H9 (cell line): ENCODE measurements around the gene CHMP4A. TPM values are rescaled to one million over a fixed set of nuclear protein-coding genes. Genes with fewer than 3 reads are reported as not detected.

ENCODE experiments used
- DNase-seq: peaks from one replicate; pipeline ENCODE4 v3.0.0-alpha.2; 2017
- H2AFZ ChIP-seq: one replicate; pipeline ENCODE4 v1.6.1; 2013; ENCODE audit warnings: mild to moderate bottlenecking, low read length, control low read depth, moderate library complexity
- H2AK5ac ChIP-seq: 2 replicates; pipeline ENCODE4 v1.6.1; 2013; ENCODE audit warnings: low read length, control low read depth, mixed read lengths; ENCODE audit not compliant: insufficient read length
- H2BK120ac ChIP-seq: one replicate; pipeline ENCODE4 v1.6.1; 2013; ENCODE audit warnings: low read depth, mild to moderate bottlenecking, low read length, control low read depth, inconsistent platforms; ENCODE audit not compliant: poor library complexity, severe bottlenecking
- H2BK12ac ChIP-seq: 2 replicates; pipeline ENCODE4 v1.6.1; 2013; ENCODE audit warnings: low read length, control low read depth, mixed read lengths, low read depth; ENCODE audit not compliant: insufficient read length
- H2BK15ac ChIP-seq: 2 replicates; pipeline ENCODE4 v1.6.1; 2013; ENCODE audit warnings: low read depth, low read length, control low read depth
- H2BK20ac ChIP-seq: one replicate; pipeline ENCODE4 v1.6.1; 2013; ENCODE audit warnings: low read depth, mild to moderate bottlenecking, low read length, control low read depth, inconsistent platforms; ENCODE audit not compliant: poor library complexity, severe bottlenecking
- H2BK5ac ChIP-seq: 2 replicates; pipeline ENCODE4 v1.6.1; 2013; ENCODE audit warnings: low read length, control low read depth, mixed read lengths; ENCODE audit not compliant: insufficient read length
- H3K14ac ChIP-seq: 2 replicates; pipeline ENCODE4 v1.6.1; 2013; ENCODE audit warnings: low read length, control low read depth; ENCODE audit not compliant: insufficient read depth
- H3K18ac ChIP-seq: 2 replicates; pipeline ENCODE4 v1.6.1; 2013; ENCODE audit warnings: low read depth, mild to moderate bottlenecking, mixed read lengths, low read length, control low read depth; ENCODE audit not compliant: insufficient read length
- H3K23ac ChIP-seq: 2 replicates; pipeline ENCODE4 v1.6.1; 2013; ENCODE audit warnings: low read length, control low read depth, mixed read lengths, low read depth; ENCODE audit not compliant: insufficient read length
- H3K23me2 ChIP-seq: 2 replicates; pipeline ENCODE4 v1.6.1; 2013; ENCODE audit warnings: low read depth, mild to moderate bottlenecking, mixed read lengths, low read length, control low read depth; ENCODE audit not compliant: insufficient read length, poor library complexity, severe bottlenecking
- H3K27ac ChIP-seq: 2 replicates; pipeline ENCODE4 v1.5.1; 2013; ENCODE audit warnings: low read length, control low read depth, mixed read lengths, low read depth; ENCODE audit not compliant: insufficient read length
- H3K27me3 ChIP-seq: 2 replicates; pipeline ENCODE4 v1.6.1; 2013; ENCODE audit warnings: low read length, control low read depth, inconsistent platforms; ENCODE audit not compliant: insufficient read depth
- H3K4ac ChIP-seq: 2 replicates; pipeline ENCODE4 v1.6.1; 2013; ENCODE audit warnings: low read depth, mild to moderate bottlenecking, control low read depth, inconsistent platforms, low read length, moderate library complexity
- H3K4me1 ChIP-seq: 2 replicates; pipeline ENCODE4 v1.6.1; 2013; ENCODE audit warnings: low read length, control low read depth, inconsistent platforms; ENCODE audit not compliant: insufficient read depth
- H3K4me2 ChIP-seq: 2 replicates; pipeline ENCODE4 v1.6.1; 2013; ENCODE audit warnings: low read length, control low read depth, mixed read lengths; ENCODE audit not compliant: insufficient read length, insufficient read depth
- H3K56ac ChIP-seq: 2 replicates; pipeline ENCODE4 v1.6.1; 2013; ENCODE audit warnings: low read depth, mild to moderate bottlenecking, mixed read lengths, low read length, control low read depth; ENCODE audit not compliant: insufficient read length
- H3K79me1 ChIP-seq: 2 replicates; pipeline ENCODE4 v1.6.1; 2013; ENCODE audit warnings: low read depth, mild to moderate bottlenecking, moderate library complexity, low read length, control low read depth, inconsistent platforms; ENCODE audit not compliant: insufficient read depth, poor library complexity, severe bottlenecking
- H3K79me2 ChIP-seq: 2 replicates; pipeline ENCODE4 v1.6.1; 2013; ENCODE audit warnings: low read length, control low read depth, inconsistent platforms; ENCODE audit not compliant: insufficient read depth
- H3K9ac ChIP-seq: 2 replicates; pipeline ENCODE4 v1.6.1; 2013; ENCODE audit warnings: low read length, control low read depth, mixed read lengths; ENCODE audit not compliant: insufficient read length; ENCODE audit errors: extremely low read depth
- H3K9me3 ChIP-seq: one replicate; pipeline ENCODE4 v1.6.1; 2013; ENCODE audit warnings: low read depth, low read length, inconsistent platforms; ENCODE audit not compliant: control insufficient read depth
- H3T11ph ChIP-seq: one replicate; pipeline ENCODE4 v1.6.1; 2013; ENCODE audit warnings: mild to moderate bottlenecking, low read length, control low read depth, inconsistent platforms
- H4K20me1 ChIP-seq: one replicate; pipeline ENCODE4 v1.6.1; 2013; ENCODE audit not compliant: control insufficient read depth, insufficient read length, insufficient read depth
- H4K5ac ChIP-seq: 2 replicates; pipeline ENCODE4 v1.6.1; 2013; ENCODE audit warnings: low read depth, mild to moderate bottlenecking, mixed read lengths, low read length, control low read depth; ENCODE audit not compliant: insufficient read length
- H4K8ac ChIP-seq: replicated peaks from 2 replicates; pipeline ENCODE4 v1.6.1; 2013; ENCODE audit warnings: low read length, control low read depth, mixed read lengths, low read depth; ENCODE audit not compliant: insufficient read length
- H4K91ac ChIP-seq: 2 replicates; pipeline ENCODE4 v1.6.1; 2013; ENCODE audit warnings: low read depth, mild to moderate bottlenecking, moderate library complexity, mixed read lengths, low read length, control low read depth; ENCODE audit not compliant: insufficient read length
- H3K27ac Mint-ChIP-seq, 3 experiments: 2 replicates in 2 of 3; 3 replicates in 1 of 3; pipeline ENCODE4 v1.8.0; 2020 to 2021; ENCODE audit warnings: mixed read lengths in 3 of 3, mild to moderate bottlenecking in 1 of 3, moderate library complexity in 1 of 3
- H3K27me3 Mint-ChIP-seq: 2 replicates; pipeline ENCODE4 v1.8.0; 2021; ENCODE audit warnings: low read depth, mild to moderate bottlenecking, moderate library complexity, mixed read lengths
- H3K36me3 Mint-ChIP-seq, 3 experiments: 2 replicates in 2 of 3; 3 replicates in 1 of 3; pipeline ENCODE4 v1.8.0; 2020 to 2021; ENCODE audit warnings: low read depth in 3 of 3, mixed read lengths in 3 of 3; ENCODE audit not compliant: insufficient read depth in 1 of 3
- H3K4me1 Mint-ChIP-seq, 2 experiments: 2 replicates each; pipeline ENCODE4 v1.8.0; 2020; ENCODE audit warnings: mixed read lengths in 2 of 2
- H3K4me3 Mint-ChIP-seq, 2 experiments: 2 replicates in 1 of 2; 3 replicates in 1 of 2; pipeline ENCODE4 v1.8.0; 2020 to 2021; ENCODE audit warnings: mild to moderate bottlenecking in 2 of 2, mixed read lengths in 2 of 2, moderate library complexity in 1 of 2
- H3K9me3 Mint-ChIP-seq, 2 experiments: 2 replicates in 1 of 2; 3 replicates in 1 of 2; pipeline ENCODE4 v1.8.0; 2020; ENCODE audit warnings: mild to moderate bottlenecking in 2 of 2, mixed read lengths in 2 of 2, moderate library complexity in 1 of 2
- CTCF ChIP-seq: fragments of 200-600 bp; sonication (generic); conservative IDR thresholded peaks from 3 replicates; pipeline ENCODE4 v1.8.0; 2021; ENCODE audit warnings: antibody characterized with exemption, mild to moderate bottlenecking
- WGBS: extraction: QIAGEN DNeasy Blood & Tissue Kit; methylation state at CpG from one replicate; pipeline ENCODE4 v1.1.7; 2013; ENCODE audit warnings: missing lambda C conversion rate, low lambda C conversion rate, mixed read lengths; ENCODE audit not compliant: insufficient read length; ENCODE audit errors: extremely low coverage; 5-methylcytosine and 5-hydroxymethylcytosine counted together
- total RNA-seq: library from RNA; stranded (reverse); gene quantifications from 2 replicates; pipeline ENCODE4 v1.2.1, GENCODE V29; 2021

CHMP4A gene
- total RNA-seq, 1 experiment from 2014 or later = 46.2 TPM

- Histone ChIP-seq H3K4ac (no peak overlapping the region), H3K4me2 (no peak overlapping the region), H3K27me3 (no peaks in the 10 kb centered on the region), H3K79me1 (no peaks in the 10 kb centered on the region), H3K56ac (no peak overlapping the region), H3K18ac (no peak overlapping the region), H3K14ac (no peak overlapping the region; the same call in 1 of the 2 replicates), H2BK120ac (no peak overlapping the region), H3K79me2 (no peaks in the 10 kb centered on the region), H4K8ac (no peak overlapping the region), H3T11ph (no peak overlapping the region), H3K9me3 (no peaks in the 10 kb centered on the region), H2AFZ (no peak overlapping the region), H3K9ac (no peak overlapping the region), H4K91ac (no peak overlapping the region), H2BK15ac (no peak overlapping the region), H3K23me2 (no peaks in the 10 kb centered on the region), H3K23ac (no peak overlapping the region), H2BK12ac (no peak overlapping the region), H3K4me1 (no peaks in the 10 kb centered on the region), H3K27ac (no peak overlapping the region), H2BK20ac (no peak overlapping the region), H4K5ac (no peak overlapping the region), H2AK5ac (no peak overlapping the region), H2BK5ac (no peak overlapping the region), H4K20me1 (no peaks in the 10 kb centered on the region)
- TF ChIP-seq CTCF = no peak
- H3K27me3 Mint-ChIP-seq = peaks cover 2% of the 10 kb centered on the region; the same call in 1 of the 2 replicates
- WGBS = no CpG with 5 or more reads among the region's 4 CpGs
- H3K9me3 Mint-ChIP-seq = no peaks in the 10 kb centered on the region
- no peak overlapping the region for H3K4me3 Mint-ChIP-seq
- no peak overlapping the region for H3K27ac Mint-ChIP-seq
- H3K4me1 Mint-ChIP-seq = no peaks in the 10 kb centered on the region
- no peaks in the 10 kb centered on the region for H3K36me3 Mint-ChIP-seq
- no peak for DNase-seq
Measured at GRCh38 chr14:24250354-24250753, 37.1 kb upstream of the CHMP4A start.
